Fibroblast of skin of abdomen (primary cell): ENCODE data around the gene CDC42EP4.

Experiments used
- DNase-seq: peaks from one replicate; pipeline ENCODE4 v3.0.0-alpha.2; 2013

Gene CDC42EP4

GRCh38 chr17:73250851-73251640 lies 60.8 kb downstream of the CDC42EP4 start:
- no peak for DNase-seq

- no peak for DNase-seq
These were observed 62.1 kb downstream of the CDC42EP4 start for GRCh38 chr17:73249700-73250099.

DNA sequence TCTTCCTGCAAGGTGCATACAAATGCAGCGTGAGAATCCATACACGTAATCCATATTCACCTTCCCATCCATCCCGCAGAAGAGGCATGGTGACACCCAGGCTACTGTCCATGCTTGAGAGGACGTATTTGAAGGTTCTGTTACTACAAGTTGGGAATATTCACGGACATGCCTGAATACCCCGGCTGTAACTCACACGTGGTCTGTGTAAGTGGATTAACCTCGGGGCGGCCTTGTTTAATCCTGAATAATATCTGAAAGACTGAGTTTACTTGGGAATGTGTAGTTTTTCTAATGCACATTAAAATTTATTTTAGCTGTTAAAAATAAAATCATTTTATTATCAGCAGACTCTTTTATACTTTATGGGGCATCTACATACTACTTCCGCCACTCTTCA lies 63.3 kb downstream of the CDC42EP4 start:
- DNase-seq = no peak

DNA sequence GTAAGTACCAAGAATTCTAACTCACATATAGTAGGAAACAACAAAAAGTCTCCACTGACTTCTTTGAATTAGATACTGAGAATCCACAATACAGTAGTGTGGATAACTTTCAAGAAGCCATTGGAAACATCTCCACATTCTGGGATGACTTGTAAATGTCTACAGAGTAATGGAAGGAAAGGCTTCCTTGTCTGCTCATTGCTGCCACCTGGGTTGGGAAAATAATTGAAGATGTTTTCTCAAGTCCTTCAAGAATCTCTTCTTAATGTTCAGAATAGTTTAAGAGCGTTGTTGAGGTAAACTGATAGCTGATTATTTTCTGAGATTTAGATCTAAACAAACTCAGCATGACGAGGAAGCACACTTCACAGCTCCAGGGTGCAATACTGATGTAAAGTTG lies 64.1 kb downstream of the CDC42EP4 start:
- DNase-seq = no peak

DNA sequence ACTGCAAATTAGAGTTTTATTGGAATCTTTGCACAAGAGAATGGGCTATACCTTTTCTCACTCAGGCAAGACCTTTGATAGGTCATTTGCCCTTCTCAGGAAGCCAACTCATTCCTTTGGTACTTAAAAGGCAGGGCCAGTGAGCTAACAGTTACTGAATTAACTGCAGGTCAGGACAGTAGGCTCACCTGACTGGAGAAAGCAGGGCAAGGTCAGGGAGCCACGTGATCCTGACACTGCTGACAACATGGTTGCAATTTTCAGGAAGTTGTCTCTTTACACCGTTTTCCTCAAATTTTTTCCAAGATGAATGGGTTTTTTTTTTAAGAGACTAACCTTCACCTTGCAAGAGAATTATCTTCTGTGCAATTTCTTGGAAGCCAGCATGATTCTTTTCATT lies 71.2 kb downstream of the CDC42EP4 start:
- DNase-seq = no peak

DNA sequence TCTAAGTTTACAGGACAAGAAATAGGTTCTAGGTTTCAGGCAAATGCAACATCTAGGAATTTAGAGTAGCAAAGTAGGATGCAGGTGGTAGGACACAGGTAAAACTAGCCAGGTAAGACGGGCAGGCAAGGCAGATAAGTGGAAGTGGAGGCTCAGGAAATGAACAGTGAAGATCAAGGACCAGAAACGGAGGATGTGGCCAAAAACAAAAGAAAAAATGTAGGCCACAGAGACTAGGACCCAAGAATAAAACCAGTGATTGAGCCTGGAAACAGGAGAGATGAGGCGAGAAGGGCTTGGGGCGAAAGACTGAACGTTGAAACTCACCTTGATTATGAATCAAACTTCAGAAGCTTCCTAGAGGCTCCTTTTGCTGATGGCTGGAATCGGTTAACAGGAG lies 74.1 kb downstream of the CDC42EP4 start:
- DNase-seq = no peak

DNA sequence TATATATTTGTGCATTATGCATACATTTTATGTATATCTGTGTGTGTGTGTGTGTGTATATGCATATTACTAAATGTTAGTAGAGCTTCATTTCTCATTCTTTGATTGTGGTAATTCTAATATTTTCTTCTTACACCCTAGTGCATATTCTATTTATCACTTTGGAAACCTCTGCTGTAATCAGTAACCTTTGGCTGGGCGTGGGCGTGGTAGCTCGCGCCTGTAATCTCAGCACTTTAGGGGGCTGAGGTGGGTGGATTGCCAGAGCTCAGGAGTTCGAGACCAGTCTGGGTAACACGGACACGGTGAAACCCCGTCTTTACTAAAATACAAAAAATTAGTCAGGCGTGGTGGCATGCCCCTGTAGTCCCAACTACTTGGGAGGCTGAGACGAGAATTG lies 77.1 kb downstream of the CDC42EP4 start:
- DNase-seq = no peak
